HG02588 (cell line): ENCODE measurements around the gene FHL3.
A peak's percentile ranks its signal among the peaks of the same experiment; 100 is the strongest.

Source experiments
- ATAC-seq: cut with Tn5 transposase; IDR thresholded peaks from one replicate; pipeline ENCODE4 v1.9.1; 2021; ENCODE audit warnings: mild to moderate bottlenecking, moderate library complexity; ENCODE audit not compliant: unreplicated experiment

Gene FHL3

GRCh38 chr1:38014724-38015424 lies 9.6 kb upstream of the FHL3 start:
- no peak for ATAC-seq

DNA sequence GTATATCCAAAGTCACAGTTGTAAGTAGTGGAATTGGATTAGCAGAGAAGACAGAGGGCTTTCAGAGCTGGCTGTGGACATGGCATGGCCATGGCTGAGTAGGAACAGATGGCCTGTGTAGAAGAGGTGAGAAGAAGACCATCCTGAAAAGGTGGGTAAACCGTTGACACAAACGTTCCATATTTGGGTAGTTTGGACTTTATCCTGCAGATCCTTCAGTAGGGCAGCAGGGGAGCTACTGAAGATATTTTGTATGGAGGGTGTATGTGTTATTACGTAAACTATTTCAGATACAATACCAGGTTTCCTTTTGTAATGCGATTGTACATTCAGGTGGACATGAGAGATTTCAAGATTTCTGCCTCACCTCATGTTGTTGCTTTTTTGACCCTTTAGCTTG lies 8.9 kb upstream of the FHL3 start:
- no peak for ATAC-seq

GRCh38 chr1:38013227-38013622 lies 7.9 kb upstream of the FHL3 start:
- ATAC-seq, result no peak

DNA sequence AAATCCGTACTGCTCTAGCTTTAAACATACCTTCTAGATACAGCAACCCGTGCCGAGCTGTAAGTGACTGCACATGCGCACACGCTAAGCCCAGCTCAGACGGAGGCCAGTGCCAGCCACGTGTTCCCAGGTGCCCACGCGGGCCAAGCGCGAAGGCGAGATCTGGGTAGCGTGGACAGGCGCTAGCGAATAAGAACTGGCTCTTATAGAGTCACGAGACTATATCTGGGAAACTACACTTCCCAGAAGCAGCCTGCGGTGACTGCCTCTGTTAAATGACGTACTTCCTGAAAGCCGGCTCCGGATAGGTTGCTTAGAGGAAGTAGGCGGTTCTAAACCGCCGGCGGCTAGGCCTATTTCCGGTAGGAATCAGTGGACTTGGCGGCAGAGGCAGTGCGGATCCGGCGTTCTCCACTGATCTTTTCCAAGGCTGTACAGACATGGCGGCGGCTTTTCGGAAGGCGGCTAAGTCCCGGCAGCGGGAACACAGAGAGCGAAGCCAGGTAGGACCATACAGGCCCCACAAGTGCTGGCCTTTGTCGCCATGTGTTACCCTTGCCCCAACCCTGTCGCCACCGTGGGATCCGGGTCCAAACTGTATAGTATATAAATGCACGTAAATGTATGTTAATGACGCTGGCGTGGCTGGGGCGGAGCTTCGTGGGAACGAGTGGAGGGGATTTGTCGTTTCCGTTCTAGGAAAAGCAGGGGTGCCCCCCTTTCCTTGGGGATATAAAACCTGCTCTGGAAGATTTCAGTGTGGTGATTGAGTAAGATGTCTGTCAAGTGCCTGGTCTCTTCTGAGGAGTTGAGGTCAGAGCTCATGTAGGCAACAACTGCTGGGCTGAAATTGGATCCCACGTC lies 7.3 kb upstream of the FHL3 start, which contains the start of gene UTP11:
Gene UTP11 (plus strand): TSS at position 372 of the 864 bp plus-strand sequence. CDS start 69 bp downstream, at position 441.
- peak; percentile 95 for ATAC-seq

DNA sequence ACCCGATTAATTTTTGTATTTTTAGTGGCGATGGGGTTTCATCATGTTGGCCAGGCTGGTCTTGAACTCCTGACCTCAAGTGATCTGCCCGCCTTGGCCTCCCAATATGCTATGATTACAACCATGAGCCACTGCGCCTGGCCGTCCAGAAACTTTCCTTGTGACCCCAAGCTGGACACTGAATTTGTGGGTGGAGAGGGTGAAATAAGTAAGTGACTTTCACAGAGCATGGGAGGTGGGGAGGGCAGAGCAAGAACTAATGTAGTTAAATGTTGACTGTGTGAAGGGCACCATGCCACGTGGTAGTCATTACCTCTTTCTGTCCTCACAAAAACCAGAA lies 4.5 kb upstream of the FHL3 start:
- no peak for ATAC-seq

GRCh38 chr1:38009088-38009840 lies 4.0 kb upstream of the FHL3 start:
- ATAC-seq, result no peak

- no peak for ATAC-seq
Measured at GRCh38 chr1:38006008-38006828, 904 bp upstream of the FHL3 start.

DNA sequence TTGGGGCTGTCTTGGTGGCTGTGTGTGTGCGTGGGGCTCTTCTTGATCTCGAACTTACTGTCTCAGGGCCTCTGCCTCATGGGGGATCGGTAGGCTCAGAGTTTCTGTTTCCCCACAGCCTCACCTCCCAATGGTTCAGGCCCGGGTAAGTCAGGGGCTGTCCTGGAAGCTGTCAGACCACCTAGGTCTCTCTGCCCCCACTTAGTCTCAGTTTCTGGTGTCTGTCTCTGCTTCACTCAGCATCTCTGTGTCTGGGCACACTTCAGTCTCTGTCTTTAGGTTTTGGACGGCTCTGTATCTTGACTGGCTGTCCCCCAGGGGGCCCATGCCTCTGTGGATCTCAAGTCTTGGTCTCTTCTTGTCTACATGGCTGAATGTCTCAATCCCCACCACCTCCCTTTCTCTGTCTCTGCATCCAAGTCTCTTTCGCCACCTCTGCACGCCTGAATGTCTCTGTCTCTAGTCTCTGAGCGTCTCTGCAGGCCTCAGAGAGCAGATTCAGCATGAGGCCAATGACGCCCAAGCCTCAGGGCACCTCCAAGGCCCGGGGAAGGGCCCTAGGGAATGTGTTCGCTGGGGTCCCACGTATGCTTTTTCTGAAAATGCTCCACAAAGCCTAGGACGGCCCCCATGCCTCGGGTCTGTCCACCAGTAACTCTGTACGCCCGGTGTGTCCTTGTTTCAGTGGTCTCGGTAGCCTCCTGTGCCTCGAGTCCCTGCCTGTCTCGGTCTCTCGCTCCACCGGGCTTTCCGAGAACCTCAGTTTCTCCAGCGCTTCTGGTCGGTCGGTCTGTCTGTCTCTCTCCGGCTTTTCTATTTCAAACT lies 818 bp downstream of the FHL3 start:
- ATAC-seq, result no peak

GRCh38 chr1:38003261-38004250 lies 1.8 kb downstream of the FHL3 start:
- no peak for ATAC-seq

DNA sequence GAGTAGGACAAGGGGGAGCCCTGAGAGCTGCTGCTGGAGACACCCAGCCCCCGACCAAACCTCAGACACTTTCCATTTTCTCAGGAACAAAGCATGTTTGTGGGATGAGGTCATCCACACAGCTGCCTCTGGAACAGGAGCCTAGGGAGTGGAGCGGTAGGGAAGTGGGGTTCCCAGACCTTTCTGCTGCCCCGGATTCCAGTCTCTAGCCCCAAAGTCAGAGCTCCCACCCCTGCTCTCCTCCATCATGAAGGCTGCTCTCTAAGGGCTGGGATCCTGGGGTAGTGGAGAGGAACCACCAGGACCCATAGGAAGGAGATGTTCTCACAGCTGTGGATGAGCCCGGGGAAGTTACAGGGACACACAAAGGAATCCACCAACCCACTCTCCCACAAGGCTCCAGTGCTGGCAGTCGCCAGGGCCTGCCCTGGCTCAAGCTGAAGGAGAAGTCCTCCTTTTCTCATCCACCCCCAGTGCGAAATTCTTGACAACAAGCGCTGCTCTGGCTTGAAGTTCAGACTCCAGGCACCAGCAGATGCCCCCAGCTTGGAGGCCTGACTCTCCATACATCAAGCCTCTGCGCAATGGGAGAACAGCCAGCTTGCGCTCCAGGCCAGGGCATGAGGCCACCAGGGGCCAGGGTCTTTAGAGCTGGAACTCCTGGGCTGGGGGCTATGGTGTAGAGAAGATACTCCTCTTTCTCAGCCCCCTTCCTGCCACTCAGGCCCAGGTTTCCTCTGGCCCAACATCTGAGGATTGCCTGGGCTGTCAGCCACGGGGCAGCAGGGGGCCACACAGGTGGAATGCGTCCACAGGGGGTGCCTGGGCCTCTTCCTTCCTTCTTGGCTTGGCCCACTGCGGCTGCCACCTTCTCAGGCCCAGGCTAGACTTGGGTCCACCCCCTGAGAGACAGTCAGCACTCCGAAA lies 4.5 kb downstream of the FHL3 start:
- no peak for ATAC-seq

DNA sequence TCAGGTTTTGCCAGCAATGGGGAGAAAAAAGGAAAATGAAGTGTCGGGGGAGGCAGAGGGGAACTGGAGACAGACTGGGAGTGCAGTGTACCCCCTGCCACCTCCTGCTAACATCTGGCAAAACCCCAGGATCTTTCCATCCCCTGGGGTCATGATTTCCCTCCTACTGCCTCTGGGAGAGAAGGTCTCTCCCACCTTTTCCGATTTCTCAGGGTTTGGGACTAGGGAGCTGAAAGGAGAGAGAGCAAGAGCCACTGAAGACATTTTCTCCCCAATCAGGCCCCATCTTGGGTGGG lies 5.1 kb downstream of the FHL3 start:
- ATAC-seq, result no peak

DNA sequence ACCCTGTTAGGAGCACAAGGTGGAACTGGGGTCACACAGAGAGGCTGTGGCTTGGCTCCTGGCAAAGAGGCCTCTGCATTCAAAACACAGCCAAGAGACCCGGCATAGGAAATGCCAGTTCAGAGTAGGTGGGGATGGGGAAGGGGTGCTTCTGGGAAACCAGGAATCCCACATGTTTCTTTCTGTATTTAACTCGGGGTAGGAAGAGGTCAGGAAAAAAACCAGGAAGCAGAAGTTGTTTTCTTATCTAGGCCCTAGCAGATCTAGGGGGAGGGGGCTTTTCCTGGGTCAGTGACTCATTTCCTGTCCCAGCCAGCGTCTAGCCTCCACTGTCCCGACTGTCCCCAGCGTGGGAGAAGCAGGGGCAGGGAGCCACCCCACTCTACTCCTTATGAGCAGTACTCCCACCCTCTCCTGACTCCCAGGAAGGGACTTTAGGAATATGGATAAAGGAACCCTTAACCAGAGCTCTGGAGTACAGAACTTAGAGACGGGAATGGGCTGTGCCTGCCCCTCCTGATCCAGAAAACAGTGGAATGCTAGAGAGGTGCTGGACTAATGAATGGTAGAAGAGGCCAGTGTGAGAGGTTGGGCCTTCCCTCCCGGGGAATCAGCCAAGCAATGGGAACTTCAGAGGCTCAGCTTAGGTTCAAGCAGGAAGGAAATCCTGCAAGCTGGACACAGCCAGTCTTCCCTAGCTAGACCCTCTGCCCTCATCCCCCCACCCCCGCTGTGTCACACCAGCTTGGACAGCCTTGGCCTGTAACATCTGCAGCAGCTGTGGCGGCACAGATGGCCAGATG lies 5.7 kb downstream of the FHL3 start:
- ATAC-seq, result no peak

DNA sequence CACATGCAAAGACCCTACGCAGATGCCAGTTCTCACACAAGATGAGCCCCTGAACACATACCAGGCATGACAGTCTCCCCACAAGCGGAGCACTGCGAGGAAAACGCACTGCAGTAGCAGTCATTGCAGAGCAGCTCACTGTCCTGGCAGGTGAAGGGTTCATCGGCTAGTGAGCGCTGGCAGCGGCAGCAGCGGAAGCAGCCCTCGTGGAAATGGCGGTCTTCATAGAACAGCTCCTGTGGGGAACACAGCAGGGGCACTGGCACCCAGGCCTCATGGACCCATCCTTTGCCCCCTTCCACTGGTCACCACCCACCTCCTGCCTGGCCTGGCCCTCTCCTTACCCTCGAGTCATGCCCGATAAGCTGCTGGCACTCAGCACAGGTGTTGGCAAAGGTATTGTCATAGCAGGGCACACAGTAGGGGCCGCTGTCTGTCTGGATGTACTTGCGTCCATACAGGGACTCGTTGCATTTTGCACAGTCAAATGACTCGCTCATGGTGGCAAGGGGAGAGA lies 6.3 kb downstream of the FHL3 start:
- no peak for ATAC-seq

- no peak for ATAC-seq
Measured at GRCh38 chr1:37998089-37998808, 7.1 kb downstream of the FHL3 start.

DNA sequence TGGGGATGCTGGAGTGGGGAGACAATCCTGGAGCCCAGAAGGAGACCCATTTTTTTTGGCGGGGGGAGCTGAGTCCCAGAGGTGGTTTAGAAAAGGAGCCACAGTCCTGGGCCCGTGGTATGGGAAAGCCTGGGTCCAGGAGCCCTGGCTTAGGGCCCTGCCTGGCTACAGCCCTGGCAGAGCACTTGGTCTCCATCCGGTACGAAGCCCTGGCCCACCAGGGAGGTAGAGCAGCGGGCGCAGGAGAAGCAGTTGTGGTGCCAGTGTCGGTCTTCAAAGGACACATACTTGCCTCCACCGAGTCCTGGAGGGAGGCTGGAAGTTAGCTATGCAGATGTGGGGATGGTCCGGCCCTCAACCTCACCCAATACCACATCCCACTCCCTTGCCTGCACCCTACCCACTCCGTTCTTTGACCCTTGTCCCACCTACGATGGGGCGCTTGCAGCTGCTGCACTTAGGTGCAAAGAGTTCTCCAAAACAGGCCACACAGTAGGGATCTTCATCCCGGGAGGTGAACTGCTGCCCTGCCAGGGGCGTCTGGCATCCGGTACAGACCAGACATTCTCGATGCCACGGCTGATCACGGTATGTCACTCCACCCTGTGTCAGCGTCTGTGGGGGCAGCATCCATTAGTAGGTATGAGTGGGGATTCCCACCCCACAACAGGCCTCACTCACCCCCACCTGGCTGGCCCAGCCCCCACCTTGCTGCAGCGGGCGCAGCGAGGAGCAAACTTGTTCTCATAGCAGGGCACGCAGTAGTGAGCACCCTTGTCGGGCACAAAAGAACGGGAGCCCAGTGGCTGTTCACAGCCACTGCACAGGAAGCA lies 7.8 kb downstream of the FHL3 start:
- no peak for ATAC-seq
